22Rv1 (cell line): ENCODE data around the gene PMPCA.

ENCODE experiments used
- CTCF ChIP-seq: fragments of 450-650 bp; IDR thresholded peaks from 2 replicates; pipeline ENCODE4 v1.5.1; 2017; ENCODE audit warnings: mild to moderate bottlenecking
- ZFX ChIP-seq: fragments of 450-650 bp; IDR thresholded peaks from 2 replicates; pipeline ENCODE4 v1.6.1; 2017; ENCODE audit warnings: antibody characterized with exemption, borderline replicate concordance

GRCh38 chr9:136403915-136404800 lies 6.3 kb upstream of the PMPCA start:
- no peak for TF ChIP-seq CTCF
- TF ChIP-seq ZFX, result no peak
